ENCODE measurements around the gene TMEM147.

- TF ChIP-seq CTCF (IDR thresholded peaks at IDR 0.05; ENCODE audit: extremely low read depth in 1 of 2, insufficient read depth in 1 of 2, low read depth in 1 of 2, low read length in 2 of 2), result no peak
- TF ChIP-seq POLR2AphosphoS5 (IDR thresholded peaks at IDR 0.05; ENCODE audit: insufficient read depth, low read depth, low read length), result no peak
- no peak for TF ChIP-seq EZH2 (IDR thresholded peaks at IDR 0.05; ENCODE audit: borderline replicate concordance, low read depth, low read length, severe bottlenecking)
- no peak for TF ChIP-seq POLR2A (IDR thresholded peaks at IDR 0.05; ENCODE audit: low read depth, low read length)
- no peak for TF ChIP-seq MAX (IDR thresholded peaks at IDR 0.05; ENCODE audit: insufficient read depth, insufficient read length)
These were observed 10.5 kb upstream of the TMEM147 start for GRCh38 chr19:35534803-35535480.
